Osteoblast (primary cell): ENCODE data around the gene INPP5A. TPM values are rescaled to one million over a fixed set of nuclear protein-coding genes. Genes with fewer than 3 reads are reported as not detected.

Source experiments
- DNase-seq: peaks from one replicate; pipeline ENCODE4 v3.0.0; 2011; ENCODE audit warnings: low spot score, mixed read lengths; ENCODE audit not compliant: insufficient read length; ENCODE audit errors: missing footprints
- H2AFZ ChIP-seq: 2 replicates; pipeline ENCODE4 v1.6.0; 2011; ENCODE audit warnings: mild to moderate bottlenecking, low read length
- H3K27ac ChIP-seq: 2 replicates; pipeline ENCODE4 v1.5.1; 2011; ENCODE audit warnings: mild to moderate bottlenecking, low read depth, low read length, moderate library complexity
- H3K27me3 ChIP-seq: 2 replicates; pipeline ENCODE4 v1.6.0; 2012; ENCODE audit warnings: mild to moderate bottlenecking, control low read depth, inconsistent platforms, low read length, moderate library complexity; ENCODE audit not compliant: insufficient read depth
- H3K36me3 ChIP-seq: 2 replicates; pipeline ENCODE4 v1.5.1; 2011; ENCODE audit warnings: mild to moderate bottlenecking, low read length, control low read depth, moderate library complexity; ENCODE audit not compliant: insufficient read depth
- H3K4me1 ChIP-seq: 2 replicates; pipeline ENCODE4 v1.5.1; 2011; ENCODE audit warnings: mild to moderate bottlenecking, low read length, control low read depth, moderate library complexity; ENCODE audit not compliant: insufficient read depth
- H3K4me2 ChIP-seq: 2 replicates; pipeline ENCODE4 v1.6.0; 2011; ENCODE audit warnings: mild to moderate bottlenecking, low read length; ENCODE audit not compliant: insufficient read depth
- H3K4me3 ChIP-seq: fragments of 200-600 bp; sonication (generic); 3 replicates; pipeline ENCODE4 v1.5.1; 2012; ENCODE audit warnings: mild to moderate bottlenecking, low read length, inconsistent platforms; ENCODE audit not compliant: insufficient read depth
- H3K79me2 ChIP-seq: 2 replicates; pipeline ENCODE4 v1.6.0; 2012; ENCODE audit warnings: mild to moderate bottlenecking, low read length, control low read depth, inconsistent platforms; ENCODE audit not compliant: insufficient read depth
- H3K9me3 ChIP-seq: 2 replicates; pipeline ENCODE4 v1.5.1; 2011; ENCODE audit warnings: low read depth, low read length, control low read depth
- H4K20me1 ChIP-seq: 2 replicates; pipeline ENCODE4 v1.6.0; 2012; ENCODE audit warnings: mild to moderate bottlenecking, low read length, control low read depth; ENCODE audit not compliant: insufficient read depth
- total RNA-seq: library from RNA; depleted of rRNA; stranded (reverse); fragments of >200 nt; gene quantifications from 2 replicates; pipeline ENCODE4 v1.2.3, GENCODE V29; 2012
- TF ChIP-seq, protein P1 (sequence below): IDR thresholded peaks from 2 replicates; pipeline ENCODE4 v1.5.1; 2011; ENCODE audit warnings: mild to moderate bottlenecking, low read depth, low read length, moderate library complexity; ENCODE audit errors: extremely low read depth

The INPP5A gene
- total RNA-seq, 1 donor: 22.8 TPM

DNA sequence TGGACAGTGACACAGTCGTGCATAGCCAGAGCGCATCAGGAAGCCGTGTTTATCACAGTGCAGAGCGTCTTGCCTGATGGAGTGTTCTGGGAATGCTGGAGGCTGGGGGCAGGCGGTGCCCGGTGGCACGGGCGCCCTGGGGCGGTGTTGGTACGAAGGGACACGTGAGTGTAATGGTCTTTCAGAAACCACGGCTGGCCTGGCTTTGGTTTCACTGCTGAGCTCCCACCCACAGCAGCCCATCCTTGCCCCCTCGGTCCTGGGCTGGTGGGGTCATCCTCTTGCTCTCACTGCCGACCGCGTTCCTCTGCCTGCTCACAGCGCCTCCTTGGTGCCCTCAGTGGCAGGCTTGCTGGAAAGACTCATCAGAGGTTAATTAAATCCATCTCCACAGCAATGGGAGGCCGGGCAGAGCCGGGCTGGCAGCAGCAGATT is 197.8 kb downstream of the INPP5A start:
- Histone ChIP-seq H3K9me3 (no peaks in the 10 kb centered on the region), H3K4me3 (no peak overlapping the region), H3K27me3 (no peaks in the 10 kb centered on the region), H3K4me1 (no peaks in the 10 kb centered on the region), H3K4me2 (no peak overlapping the region), H3K27ac (no peak overlapping the region), H3K36me3 (no peaks in the 10 kb centered on the region), H4K20me1 (no peaks in the 10 kb centered on the region), H3K79me2 (no peaks in the 10 kb centered on the region), H2AFZ (no peak overlapping the region)
- no peak for DNase-seq
- TF ChIP-seq, protein P1, sequence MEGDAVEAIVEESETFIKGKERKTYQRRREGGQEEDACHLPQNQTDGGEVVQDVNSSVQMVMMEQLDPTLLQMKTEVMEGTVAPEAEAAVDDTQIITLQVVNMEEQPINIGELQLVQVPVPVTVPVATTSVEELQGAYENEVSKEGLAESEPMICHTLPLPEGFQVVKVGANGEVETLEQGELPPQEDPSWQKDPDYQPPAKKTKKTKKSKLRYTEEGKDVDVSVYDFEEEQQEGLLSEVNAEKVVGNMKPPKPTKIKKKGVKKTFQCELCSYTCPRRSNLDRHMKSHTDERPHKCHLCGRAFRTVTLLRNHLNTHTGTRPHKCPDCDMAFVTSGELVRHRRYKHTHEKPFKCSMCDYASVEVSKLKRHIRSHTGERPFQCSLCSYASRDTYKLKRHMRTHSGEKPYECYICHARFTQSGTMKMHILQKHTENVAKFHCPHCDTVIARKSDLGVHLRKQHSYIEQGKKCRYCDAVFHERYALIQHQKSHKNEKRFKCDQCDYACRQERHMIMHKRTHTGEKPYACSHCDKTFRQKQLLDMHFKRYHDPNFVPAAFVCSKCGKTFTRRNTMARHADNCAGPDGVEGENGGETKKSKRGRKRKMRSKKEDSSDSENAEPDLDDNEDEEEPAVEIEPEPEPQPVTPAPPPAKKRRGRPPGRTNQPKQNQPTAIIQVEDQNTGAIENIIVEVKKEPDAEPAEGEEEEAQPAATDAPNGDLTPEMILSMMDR: no peak

DNA sequence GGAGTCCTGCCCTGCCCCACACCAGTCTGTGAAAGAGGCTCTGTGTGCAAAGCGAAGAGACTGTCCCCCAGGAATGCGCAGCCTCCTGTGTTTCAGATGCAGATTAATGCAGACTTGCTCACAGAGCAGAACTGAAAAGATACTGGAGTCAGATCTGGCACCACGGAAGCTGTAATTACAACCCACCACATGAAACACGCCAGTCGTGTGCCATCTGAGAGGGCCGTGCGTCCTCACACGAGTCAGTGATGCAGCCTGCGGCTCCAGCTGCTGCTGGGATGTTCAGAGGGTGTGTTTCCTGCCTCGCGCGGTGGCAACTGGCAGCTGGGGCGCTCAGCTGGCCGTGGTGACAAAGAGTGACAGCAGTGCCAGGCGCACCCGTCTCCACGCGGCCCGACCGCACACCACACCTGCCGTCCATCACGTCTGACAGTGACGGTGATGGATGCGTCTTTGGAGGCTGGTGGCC is 198.4 kb downstream of the INPP5A start:
- no peaks in the 10 kb centered on the region for H3K79me2 ChIP-seq
- no peaks in the 10 kb centered on the region for H3K36me3 ChIP-seq
- no peaks in the 10 kb centered on the region for H3K4me1 ChIP-seq
- no peaks in the 10 kb centered on the region for H3K9me3 ChIP-seq
- no peak overlapping the region for H3K27ac ChIP-seq
- no peak overlapping the region for H2AFZ ChIP-seq
- no peaks in the 10 kb centered on the region for H3K27me3 ChIP-seq
- no peak overlapping the region for H3K4me2 ChIP-seq
- TF ChIP-seq, protein P1: no peak
- no peaks in the 10 kb centered on the region for H4K20me1 ChIP-seq
- no peak overlapping the region for H3K4me3 ChIP-seq
- no peak for DNase-seq

- Histone ChIP-seq H3K36me3 (no peaks in the 10 kb centered on the region), H3K4me2 (no peak overlapping the region), H2AFZ (no peak overlapping the region), H3K27ac (no peak overlapping the region), H3K9me3 (no peaks in the 10 kb centered on the region), H3K79me2 (no peaks in the 10 kb centered on the region), H3K27me3 (no peaks in the 10 kb centered on the region), H3K4me1 (no peaks in the 10 kb centered on the region), H3K4me3 (no peak overlapping the region), H4K20me1 (no peaks in the 10 kb centered on the region)
- TF ChIP-seq, protein P1: no peak
- DNase-seq: no peak
Measured at GRCh38 chr10:132737390-132738048, 199.9 kb downstream of the INPP5A start.

DNA sequence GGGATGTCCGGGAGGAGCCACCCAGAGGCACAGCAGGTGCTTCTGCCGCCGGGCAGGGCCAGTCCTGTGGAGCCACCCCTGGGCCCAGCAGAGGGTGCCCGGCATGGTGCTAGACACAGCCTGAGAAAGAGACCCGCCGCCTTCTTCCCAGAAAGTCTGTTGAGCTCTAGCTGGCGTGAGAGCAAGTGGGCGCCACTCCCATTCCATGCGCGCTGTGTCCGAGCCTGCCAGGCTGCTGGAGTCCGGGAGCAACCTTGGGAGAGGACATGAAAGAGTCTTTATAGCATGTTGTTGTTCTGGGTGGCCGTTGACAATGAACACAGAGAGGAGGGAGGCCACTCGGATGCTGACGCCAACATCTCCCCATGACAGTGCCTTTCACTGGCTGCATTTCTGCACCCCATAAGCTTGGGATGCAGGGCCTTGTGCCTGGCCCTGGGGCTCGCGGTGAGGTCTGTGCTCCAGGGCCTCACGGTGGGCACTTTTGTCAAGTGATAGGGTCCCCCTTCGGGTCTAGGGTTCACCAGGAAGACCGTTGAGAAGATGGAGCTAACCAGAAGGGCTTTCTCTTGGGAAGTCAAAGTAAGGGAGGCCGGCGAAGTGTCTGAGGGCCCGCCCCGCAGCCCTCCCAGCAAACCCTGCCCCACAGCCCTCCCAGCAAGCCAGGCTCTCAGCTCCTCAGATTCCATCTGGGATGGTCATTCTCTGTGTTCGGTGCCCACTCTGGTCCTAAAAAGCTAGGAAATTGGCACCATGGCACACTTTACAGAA is 201.1 kb downstream of the INPP5A start:
- no peaks in the 10 kb centered on the region for H3K27me3 ChIP-seq
- H3K9me3 ChIP-seq: no peaks in the 10 kb centered on the region
- H2AFZ ChIP-seq: no peak overlapping the region
- no peak for DNase-seq
- H3K79me2 ChIP-seq: no peaks in the 10 kb centered on the region
- TF ChIP-seq, protein P1: no peak
- H3K4me1 ChIP-seq: peaks cover 2% of the 10 kb centered on the region
- no peaks in the 10 kb centered on the region for H4K20me1 ChIP-seq
- no peaks in the 10 kb centered on the region for H3K36me3 ChIP-seq
- no peak overlapping the region for H3K4me2 ChIP-seq
- no peak overlapping the region for H3K27ac ChIP-seq
- H3K4me3 ChIP-seq: no peak overlapping the region
